CD4-positive, alpha-beta T cell treated with Interleukin-21 for 1 hour (primary cell): ENCODE data around the gene POLG.

Experiments
- DNase-seq: peaks from one replicate; pipeline ENCODE4 v3.0.0-alpha.2; 2020

POLG gene

DNA sequence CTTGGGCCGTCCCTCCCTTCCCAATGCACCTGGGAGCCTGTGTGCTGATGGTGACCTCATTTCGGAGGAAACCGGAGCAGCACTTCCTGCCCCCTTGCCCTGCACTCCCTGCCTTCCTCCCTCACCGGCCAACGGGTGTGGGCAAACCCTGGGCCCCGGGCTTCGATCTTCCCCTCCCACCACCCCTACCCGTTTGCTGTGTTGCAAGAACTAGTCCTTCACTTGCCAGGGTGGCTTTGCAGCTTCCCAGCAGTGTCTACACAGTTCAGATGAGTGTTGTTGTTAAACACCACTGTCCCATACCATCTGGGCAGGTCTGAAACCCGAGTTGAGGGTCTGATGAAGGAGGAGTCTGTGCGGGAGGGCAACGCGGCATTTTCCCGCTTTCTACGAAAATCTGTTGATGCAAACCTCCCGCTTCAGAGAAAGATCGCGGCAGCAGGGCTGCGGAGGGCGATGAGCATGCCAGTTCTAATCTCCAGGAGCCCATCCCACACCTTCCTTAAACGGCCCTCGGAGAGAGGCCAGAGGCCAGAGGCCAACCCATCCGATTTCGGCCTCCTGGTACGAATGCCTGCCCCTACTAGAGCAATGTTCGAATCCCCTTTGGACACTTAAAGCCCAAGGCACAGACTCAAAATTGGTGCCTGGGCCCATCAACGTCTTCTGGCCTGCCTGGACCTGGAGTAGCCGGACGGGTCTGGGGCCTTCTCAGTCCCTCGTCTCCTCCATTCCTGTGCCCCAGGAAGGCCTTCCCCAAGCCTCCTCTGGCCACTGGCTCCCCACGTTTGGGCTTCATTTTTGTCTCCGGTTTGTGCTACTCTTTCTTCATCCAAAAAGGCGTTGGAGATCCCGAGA, 35.7 kb upstream of the POLG start:
- DNase-seq = no peak

DNA sequence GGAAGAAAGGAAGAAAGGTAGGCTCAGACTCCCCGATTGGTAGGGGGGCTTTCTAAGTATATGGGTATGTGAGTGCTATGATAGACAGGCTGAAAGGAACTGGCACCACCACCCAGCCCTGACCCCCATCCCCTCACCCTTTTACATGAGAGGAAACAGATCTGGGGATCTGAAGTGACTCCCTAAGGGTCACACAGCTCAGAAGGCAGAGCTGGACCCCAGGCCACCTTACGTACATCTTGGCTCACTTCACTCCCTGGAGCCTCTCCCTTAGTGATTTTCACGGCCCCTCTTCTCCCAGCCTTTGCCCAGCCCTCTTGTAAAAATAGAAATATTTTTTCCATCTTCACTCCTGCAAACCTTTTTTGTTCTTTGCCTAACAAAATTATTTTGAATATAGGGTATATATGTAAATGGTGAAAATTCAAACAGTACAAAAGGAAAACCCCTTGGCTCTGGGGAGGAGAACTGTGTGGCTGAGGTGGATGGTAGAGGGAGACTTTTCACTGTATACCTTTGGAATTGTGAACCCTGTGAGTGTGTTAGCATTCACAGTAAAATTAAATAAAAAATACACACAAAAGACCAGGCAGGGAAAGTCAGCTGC, 34.8 kb upstream of the POLG start:
- DNase-seq = no peak

DNA sequence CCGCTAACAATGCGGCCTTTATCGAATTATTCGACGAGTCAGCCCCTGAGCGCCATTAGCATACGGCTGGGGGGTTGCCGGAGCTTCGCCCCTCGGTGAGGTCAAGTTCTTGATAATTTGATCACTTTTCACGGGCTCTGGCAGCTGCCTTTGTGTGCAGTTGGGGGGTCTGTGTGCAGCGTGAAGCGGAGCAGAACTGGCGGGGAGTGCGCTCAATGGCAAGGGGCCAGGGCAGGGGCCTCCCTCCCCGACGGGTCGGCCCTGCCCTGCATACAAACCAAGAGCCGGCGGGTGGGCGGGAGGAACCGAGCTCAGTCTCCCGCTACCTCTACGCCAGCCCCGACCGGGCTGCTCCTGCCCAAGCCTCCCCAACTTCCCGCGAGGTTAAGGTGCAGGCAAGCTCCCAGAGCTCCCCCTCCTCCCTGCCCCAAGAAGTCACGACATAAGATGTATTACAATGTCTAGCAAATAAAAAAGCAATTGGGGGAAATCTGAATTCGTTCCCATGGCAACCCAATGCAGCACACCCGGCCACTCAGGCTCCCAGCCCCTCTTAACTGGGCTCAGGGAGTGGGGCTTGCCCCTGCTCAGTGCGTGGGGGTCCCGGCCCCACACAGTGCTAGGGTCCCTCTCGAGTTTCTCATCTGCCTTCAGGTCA, 34.1 kb upstream of the POLG start:
- no peak for DNase-seq

DNA sequence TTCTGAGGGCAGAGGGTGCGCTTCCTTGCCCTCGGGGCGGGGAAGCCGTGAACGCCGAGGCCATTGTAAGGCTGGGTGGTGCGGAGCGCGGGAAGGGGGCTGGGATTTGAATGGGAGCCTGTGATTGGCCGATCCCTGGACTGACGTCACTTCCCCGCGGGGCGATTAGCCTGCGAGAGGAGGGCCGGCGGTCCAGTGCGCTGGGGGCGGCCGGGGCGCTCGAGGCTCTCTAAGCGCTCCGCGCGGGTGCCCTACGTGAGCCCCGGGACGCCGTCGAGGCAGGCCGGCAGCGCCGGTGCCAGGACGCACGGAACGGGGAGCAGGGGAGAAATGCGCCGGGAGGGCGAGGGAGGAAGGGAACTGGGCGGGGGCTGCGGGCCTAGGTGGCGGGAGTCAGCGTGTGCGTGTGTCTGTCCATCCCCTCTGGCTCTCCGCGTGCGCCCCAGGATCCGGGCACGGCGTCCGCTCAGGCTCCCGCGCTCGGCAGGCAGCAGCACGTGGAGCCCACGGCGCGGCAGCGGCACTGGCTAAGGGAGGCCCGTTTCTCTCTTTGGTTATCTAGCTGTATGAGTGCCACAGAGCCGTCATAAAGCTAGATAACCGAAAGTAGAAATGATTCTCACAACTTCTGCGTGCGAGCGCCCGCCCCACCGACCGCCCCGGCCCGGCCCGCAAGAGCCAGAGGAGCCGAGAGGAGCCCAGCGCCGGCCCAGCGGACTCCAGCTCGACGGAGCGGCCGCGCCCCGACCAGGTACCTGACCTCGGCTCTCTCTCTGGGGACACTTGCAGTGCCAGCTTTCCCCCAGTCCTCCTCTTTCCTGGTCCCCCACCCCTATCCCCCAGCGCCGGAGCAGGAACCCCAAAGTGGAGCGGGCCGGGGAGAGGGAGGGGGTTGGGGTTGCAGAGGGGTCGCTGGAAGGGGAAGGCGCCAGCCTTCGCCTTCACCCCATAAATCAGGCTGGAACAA, 33.1 kb upstream of the POLG start:
- no peak for DNase-seq

DNA sequence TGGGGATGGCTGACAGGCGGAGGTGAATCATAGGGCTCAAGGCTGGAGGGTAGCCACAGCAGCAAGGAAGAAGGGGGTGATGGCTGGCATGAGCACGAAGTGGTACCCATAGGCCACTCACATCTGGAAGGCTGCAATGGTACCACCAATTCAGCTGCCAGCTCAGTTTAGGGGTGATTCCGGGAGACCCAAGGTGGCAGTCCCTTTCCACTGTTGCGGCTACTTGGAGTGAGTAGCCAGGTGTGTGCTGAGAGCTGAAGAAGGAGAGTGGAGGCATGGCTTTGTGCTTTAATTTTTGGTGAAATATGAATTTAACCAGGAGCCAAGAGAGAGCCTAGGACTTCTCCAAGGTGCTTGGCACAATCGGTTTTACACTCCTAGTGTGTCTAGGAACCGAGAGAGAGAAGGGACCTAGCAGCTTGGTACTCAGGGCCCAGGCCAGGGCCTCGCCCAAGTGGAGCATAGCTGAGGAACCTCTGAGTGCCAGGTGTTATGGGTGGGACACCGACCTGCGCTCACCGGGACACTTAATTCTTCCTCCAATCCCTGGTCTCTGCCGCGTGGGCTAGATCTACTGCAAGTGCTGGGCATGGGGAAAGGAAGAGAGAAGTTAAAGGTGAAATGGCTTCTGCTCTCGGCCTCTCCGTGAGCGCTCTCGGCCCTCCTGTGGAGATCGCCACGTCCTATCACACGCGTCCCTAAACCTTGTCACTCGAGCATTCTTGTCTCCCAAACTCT, 32.2 kb upstream of the POLG start:
- no peak for DNase-seq

DNA sequence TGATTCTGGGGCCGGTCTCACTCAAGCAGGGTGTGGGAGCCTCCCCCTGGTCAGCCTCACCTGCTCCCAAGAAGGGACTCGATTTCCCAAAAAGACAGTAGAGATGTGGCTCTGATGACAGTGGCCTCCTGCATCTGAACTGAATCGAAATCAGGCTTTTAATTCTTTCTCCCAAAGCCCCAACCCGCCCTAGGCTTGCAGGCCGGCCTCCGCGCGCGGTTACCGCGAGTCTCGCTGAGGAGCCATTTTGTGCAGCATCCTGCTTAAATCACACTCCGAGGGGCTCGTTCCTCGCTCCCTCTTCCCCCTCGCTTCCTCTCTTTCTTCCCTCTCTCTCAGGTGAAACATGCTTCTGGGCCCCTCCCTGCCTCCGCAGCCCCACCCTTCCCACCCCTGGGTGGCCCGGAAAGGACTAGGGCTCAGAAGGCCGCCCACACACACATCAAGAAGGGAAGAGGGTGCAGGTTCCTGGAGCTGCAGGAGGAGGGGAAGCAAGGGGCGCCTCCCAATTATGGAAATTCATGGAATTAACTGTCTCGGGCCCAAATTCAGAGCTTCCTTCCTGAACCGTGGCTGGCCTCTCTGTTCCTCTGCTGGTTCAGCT, 30.9 kb upstream of the POLG start:
- DNase-seq = no peak

DNA sequence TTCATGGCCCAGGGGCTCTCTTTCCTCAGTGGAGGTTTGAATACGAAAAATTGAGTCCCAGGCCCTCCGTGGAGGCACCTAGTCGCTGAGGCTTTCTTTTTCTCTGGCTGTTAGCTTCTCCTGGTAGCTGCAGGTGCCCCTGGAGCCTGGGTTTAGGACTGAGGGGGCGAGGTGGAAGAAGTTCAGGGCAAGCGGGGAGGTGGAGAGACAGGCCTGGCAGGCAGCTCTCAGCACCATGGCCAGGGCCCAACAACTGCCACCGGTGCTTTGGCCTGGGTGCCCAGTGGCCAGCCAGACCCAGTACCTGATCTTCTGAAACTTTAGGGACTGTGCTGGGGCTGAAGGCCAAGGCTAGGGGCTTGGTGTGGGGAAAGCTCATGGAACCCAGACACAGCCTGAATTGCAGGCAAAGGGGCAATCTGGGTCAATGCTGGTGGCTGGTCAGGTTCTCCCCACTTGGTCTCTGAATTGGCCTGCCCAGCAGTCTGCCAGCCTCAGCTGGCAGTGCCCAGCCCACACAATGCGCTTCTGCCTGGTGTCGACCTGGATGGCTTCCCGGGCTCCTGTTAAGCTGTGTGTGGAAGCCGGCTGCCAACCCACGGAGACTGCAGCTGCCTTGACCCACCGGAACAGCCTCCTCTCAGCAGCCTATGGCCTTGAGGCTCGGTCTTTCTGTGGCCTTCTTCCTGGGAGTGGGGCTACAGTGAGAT, 30.3 kb upstream of the POLG start:
- no peak for DNase-seq

DNA sequence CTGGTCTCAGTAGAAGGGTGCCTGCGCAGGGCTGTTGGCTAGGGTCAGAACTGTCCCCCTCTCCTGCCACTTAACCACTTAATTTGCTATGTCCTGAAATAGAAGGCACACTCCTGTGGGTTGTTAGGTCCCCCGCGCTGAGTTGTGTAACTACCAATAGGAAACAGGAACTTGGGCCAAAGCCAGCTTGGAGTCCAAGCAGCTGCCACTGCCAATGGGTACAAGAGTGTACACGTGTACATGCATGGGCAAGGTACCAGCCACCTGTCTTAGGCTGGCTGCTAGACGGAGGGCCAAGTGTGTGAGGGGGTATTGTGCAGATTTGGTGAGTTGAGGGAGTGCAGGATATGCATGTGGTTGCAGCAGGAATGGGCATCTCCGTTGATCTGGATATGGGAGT, 29.7 kb upstream of the POLG start:
- no peak for DNase-seq

DNA sequence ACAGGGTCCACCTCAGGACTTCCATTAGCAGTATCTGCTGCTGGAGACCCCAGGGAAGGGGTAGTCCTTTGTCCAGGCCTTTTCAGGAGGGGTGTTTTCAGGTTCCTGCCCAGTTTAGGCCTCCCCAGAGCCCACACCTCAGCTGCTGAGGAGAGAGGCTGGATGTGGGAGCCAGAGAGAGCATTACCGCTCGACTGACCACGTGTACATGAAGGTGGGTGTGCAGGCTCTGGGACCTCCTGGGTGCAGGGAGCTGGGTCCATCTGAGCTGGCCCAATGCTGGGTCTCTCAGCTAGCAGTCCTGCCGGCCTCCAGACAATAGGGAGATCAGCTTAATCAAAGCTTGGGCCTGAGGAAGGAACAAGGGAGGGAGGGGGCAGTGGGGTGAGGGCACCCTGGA, 29.1 kb upstream of the POLG start:
- no peak for DNase-seq

DNA sequence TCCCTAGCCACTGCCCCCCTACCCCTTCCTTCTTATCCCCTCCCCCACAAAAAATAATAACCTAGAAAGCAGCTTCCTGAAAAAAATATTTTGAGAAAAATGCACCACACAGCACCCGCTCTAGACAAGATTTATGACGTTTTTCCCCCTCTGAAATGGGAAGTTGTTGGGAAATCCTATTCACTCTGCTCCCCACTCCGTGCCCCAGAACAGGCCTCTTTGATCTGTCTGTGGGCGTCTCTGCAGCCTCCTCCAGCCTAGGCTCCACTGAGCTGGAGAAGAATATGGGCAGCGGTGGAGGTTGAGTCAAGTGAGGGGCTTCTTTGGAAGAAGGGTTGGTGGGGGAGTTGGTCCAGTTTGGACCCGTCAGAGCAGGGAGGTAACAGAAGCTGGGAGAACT, 28.5 kb upstream of the POLG start:
- no peak for DNase-seq

DNA sequence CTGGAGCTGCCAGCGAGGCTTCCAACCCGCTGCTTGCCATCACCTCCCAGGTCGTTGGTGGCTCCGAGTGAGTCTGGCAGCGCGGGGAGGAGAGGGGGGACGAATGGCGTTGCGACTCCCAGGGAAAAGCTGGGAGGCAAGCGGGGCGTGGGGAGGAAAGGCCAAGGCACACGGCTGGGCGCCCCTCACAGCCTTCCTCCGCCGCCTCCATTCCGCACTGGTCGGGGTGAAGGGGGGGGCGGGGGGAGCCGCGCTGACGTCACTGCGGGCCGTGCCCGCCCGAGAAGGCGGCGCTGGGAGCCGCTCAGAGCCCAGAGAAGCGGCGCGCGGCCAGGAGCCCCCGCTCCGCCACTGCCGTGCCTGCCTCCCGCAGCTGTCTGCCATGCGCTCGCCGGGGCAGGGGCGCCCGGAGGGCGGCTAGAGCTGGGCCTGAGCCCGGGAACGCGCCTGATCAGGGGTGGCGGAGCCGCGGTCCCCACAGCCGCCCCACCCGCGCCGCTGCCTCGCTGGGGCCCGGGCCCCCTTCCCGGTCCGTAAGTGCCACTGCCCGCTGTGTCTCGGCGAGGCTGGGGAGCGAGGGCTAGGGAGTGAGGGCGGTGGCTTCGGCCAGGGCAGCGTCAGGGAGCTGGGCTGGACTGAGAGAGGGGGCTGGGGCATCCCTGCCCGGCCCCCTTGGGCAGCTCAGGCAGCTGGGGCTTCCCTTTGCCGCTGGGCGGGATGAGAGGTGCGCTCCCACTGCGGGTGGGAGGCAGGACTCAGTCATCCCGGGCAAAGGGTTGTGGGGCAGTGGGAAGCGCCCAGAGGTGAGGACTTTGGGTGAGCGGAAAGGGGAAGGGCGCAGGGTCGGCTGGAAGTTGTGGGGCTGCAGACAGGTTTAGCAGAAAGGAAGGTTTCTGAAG, 27.8 kb upstream of the POLG start:
- no peak for DNase-seq

DNA sequence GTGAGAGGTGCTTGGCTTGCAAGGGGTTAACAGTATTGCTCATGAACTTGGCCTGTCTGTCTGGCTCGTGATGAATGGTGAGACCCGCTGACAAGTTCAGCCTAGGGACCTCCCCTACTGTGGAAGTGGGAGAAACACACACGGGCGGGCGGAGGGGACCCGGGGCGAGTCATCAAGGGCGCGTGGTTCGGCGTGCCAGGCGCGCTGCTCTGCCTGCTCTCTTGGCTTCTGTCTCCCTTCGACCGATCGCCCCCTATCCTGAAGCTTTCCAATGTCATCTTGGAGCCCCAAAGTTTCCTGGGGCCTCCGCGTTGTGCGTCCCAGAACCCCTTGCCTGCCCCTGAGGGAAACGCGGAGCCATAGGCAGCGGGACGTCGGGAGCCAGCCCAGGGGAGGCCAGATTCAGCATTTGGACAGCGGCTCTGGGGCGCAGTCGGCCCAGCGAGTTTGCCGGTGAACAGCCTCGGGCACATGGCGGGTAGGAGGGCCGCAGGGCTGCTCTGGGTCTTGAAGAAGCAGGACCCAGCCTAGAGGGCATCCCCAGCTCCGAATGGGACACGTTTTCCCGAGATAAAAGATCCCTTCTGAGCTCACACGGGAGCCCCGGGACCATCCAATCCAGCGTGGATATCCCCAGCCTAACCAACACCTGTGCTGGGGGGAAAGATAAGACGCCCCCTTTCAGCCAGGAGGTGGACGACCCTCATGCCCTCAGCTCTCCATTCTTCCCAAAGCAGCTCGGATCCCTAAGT, 27.0 kb upstream of the POLG start:
- peak; percentile 61 for DNase-seq

DNA sequence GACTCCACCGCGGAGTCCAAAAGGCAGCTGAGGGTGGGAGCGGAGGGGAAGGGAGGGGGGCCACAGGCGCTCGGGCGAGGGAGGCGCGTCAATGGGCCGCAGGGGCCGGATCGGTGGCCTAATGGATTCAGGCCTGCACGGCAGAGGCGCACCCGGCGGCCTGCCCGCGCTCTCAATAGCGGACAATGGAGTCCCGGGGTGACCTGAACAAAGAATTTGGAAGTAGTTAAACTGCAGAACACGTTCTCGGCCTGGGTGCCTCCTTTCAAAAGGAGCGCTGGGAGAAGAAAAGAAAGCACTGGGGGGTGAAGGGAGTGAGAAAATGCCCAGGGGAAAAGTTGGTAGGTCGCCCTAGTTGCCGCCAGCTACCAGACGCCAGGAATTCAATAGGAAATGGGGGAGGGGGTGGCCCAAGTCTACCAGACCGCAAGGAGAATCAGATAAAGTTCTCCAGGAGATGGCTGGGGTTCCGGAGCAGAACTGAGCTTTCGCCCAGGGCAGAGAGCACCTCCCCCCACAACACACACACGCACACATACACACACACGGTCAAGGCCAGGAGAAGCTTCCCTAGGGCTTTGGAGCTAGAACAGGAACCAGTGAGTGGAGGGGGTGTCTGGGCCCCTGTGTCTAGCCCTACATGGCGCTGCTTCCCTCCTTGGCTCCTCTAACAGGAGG, 25.8 kb upstream of the POLG start:
- DNase-seq = no peak

DNA sequence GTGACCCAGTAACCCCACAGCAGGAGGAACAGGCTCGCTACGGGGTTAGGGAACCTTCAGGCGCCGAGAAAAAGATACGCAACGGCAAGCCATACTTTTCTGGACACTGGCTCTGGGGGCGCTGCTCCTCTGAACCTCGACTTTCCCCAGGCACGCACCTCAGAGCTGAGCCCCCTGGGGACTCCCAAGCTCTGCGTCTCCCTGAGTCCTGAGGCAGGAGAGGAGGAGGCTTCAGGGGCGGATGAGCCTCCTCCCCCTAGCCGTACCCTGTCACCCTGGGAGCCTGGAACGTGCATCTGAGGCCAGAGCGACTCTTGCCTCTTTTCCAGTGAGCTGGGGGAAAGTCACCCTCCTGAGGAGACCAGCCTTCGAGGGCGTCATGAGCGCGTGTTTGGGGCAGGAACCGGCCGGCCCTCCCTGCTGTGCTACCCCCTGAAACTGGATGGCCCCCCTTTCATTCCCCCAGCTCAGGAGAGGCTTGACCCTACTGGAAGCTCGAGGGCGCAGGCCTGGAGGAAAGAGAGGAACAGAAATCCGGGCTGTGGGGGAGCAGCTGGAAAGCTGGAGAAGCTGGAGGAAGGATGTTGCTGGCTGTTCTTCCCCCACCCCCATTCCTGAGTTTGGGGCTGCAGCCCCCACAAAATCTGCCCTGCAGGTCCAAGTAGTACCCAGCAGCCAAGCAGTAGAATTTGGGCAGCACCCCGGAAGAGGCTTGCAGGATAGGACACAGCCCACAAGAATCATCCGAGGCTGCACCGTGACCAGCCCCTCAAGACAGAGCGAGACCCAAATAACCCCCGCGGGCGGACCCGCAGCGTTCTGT, 25.1 kb upstream of the POLG start:
- DNase-seq = no peak

DNA sequence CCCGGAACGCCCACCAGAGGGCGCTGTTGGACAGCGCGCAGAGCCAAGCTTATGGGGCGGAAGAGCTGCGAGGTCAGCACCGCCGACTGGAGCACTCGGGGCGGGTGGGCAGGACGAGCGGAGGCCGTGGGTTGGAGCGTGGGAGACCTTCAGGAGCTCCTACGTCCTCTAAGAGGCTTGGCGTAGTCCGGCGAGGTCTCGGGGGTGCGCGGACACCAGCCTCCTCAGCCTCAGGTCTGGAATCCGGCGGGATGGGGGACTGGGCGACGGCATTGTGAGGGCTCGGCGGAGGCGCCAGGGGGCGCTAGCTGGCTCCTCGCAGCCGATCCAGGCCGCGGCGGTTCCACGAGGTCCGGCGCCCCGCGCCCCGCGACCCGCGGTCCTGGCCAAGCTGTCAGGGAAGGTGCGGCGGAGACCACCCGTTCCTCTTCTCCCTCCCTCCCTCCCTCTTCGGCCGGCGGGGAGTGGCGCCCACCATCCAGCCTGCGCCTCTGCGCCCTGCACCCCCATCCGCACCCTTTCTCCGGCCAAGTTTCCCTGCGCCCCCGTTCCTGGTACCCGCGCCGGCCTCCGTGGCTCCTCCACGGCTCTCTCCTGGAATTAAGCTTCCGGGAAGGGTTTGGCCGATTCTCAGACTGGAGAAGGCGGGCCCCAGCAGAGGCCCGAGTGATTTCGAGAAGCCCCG, 24.3 kb upstream of the POLG start:
- DNase-seq = peak; percentile 85

DNA sequence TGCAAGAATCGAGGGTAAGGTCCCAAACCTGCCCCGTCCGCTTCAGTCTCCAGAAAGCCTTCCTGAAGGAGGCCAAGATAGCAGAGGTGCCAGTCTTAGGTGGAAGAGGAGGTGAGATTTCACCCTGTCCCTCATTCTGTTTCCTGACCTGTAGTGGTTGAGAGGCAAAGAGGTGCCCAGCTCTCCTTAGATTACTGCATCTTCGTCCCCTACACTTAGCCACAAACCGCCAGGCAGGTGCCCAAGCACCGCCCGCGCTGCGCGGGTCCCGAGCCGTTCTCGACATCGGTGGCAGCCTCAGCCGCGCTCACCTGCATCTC, 23.8 kb upstream of the POLG start:
- DNase-seq = no peak

DNA sequence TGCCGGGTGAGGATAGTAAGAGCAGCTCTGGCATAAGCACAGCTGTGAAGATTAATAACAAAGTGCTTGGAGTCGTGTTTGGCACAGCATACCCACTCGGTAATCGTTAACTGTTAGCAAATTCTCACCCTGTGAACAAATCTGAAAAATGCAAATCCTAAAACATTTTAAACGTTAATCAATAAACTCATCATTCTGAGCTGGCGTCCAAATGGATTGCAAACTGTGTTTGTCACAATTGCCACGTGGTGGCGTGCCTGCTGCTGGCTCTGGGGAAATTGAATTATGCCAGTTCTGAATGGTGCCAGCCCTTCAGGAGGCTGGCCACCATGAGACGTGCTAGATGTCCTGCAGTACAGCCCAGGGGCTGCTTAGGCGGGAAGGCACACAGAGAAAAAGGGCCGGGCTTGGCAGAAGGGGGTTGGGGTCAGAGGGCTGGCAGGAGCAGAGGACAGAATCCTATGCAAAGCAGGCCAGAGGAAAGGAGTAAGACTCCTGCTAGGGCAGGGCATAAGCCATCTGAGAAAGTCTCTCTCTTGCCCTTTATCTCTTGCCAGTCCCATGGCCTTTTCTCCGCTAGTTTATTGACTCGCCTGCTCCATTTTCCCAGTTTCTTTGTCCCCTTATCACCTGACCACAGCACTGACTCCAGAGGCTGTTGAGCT, 22.1 kb upstream of the POLG start:
- no peak for DNase-seq
